ELR (cell line): ENCODE results near the gene PAFAH1B1.
A peak's percentile ranks its signal among the peaks of the same experiment; 100 is the strongest.
"Not testable (repeated sequence)": the region's sequence is repeated elsewhere in the genome, so short reads cannot be mapped to it uniquely, and the experiment has no call there.

Source experiments
- DNase-seq: peaks from one replicate; pipeline ENCODE4 v3.0.0-alpha.2; 2015; ENCODE audit warnings: low read depth

The PAFAH1B1 gene

GRCh38 chr17:2594722-2595599, 1.5 kb downstream of the PAFAH1B1 start:
- peak; percentile 37 for DNase-seq

GRCh38 chr17:2595716-2596115, 2.3 kb downstream of the PAFAH1B1 start:
- peak; percentile 27 for DNase-seq

GRCh38 chr17:2598166-2598565, 4.7 kb downstream of the PAFAH1B1 start:
- DNase-seq = peak; percentile 72

- DNase-seq = no peak
Observed at GRCh38 chr17:2602597-2603017, 9.2 kb downstream of the PAFAH1B1 start.

GRCh38 chr17:2608350-2608913, 15.0 kb downstream of the PAFAH1B1 start:
- DNase-seq = no peak

GRCh38 chr17:2609091-2609490, 15.6 kb downstream of the PAFAH1B1 start:
- no peak for DNase-seq

GRCh38 chr17:2610195-2611175, 17.0 kb downstream of the PAFAH1B1 start:
- peak; percentile 7 for DNase-seq

- no peak for DNase-seq
Observed at GRCh38 chr17:2611627-2612026, 18.2 kb downstream of the PAFAH1B1 start.

- no peak for DNase-seq
Observed at GRCh38 chr17:2612630-2613029, 19.2 kb downstream of the PAFAH1B1 start.

- no peak for DNase-seq
Observed at GRCh38 chr17:2613089-2613808, 19.8 kb downstream of the PAFAH1B1 start.

- no peak for DNase-seq
Observed at GRCh38 chr17:2615882-2616281, 22.4 kb downstream of the PAFAH1B1 start.

GRCh38 chr17:2621241-2621640, 27.8 kb downstream of the PAFAH1B1 start:
- DNase-seq = no peak

GRCh38 chr17:2621951-2622405, 28.5 kb downstream of the PAFAH1B1 start:
- not testable (repeated sequence) for DNase-seq

GRCh38 chr17:2622721-2623301, 29.4 kb downstream of the PAFAH1B1 start:
- DNase-seq = not testable (repeated sequence)

- DNase-seq = no peak
Observed at GRCh38 chr17:2624292-2624731, 30.9 kb downstream of the PAFAH1B1 start.

- DNase-seq = not testable (repeated sequence)
Observed at GRCh38 chr17:2626626-2627219, 33.3 kb downstream of the PAFAH1B1 start.

- not testable (repeated sequence) for DNase-seq
Observed at GRCh38 chr17:2628922-2629321, 35.5 kb downstream of the PAFAH1B1 start.

- no peak for DNase-seq
Observed at GRCh38 chr17:2631211-2631610, 37.8 kb downstream of the PAFAH1B1 start.

- DNase-seq = peak; percentile 36
Observed at GRCh38 chr17:2634361-2634960, 41.0 kb downstream of the PAFAH1B1 start.

- no peak for DNase-seq
Observed at GRCh38 chr17:2635241-2635640, 41.8 kb downstream of the PAFAH1B1 start.
